Ovary (tissue), 9 donors: ENCODE results near the gene IMMP2L. TPM values are rescaled to one million over a fixed set of nuclear protein-coding genes. Genes with fewer than 3 reads are reported as not detected.

ENCODE experiments used
- DNase-seq, 5 donors: peaks; one replicate each; pipeline ENCODE4 v3.0.0-alpha.2; 2019 to 2020
- H3K27ac ChIP-seq, 2 donors: fragments of 200-600 bp; one replicate each; pipeline versions ENCODE4 v1.5.1 to v1.8.0; 2019 to 2022
- H3K27me3 ChIP-seq: fragments of 200-600 bp; one replicate; pipeline ENCODE4 v1.8.0; 2022
- H3K36me3 ChIP-seq: fragments of 200-600 bp; sonication (generic); one replicate; pipeline ENCODE4 v1.5.1; 2019
- H3K4me1 ChIP-seq: one replicate; pipeline ENCODE4 v1.8.1; 2013; ENCODE audit warnings: mild to moderate bottlenecking, moderate library complexity; ENCODE audit not compliant: insufficient read depth
- H3K4me3 ChIP-seq: fragments of 200-600 bp; sonication (generic); one replicate; pipeline ENCODE4 v1.5.1; 2017
- H3K9me3 ChIP-seq, 2 donors: fragments of 200-600 bp in 1 of 2; sonication (generic) in 1 of 2; one replicate each; pipeline versions ENCODE4 v1.5.1 to v1.8.1; 2013 to 2019; ENCODE audit warnings: mild to moderate bottlenecking in 1 of 2, moderate library complexity in 1 of 2
- CTCF ChIP-seq, 3 donors: fragments of 450-650 bp in 2 of 3; fragments of 200-600 bp in 1 of 3; IDR thresholded peaks; one replicate each; pipeline versions ENCODE4 v1.5.1 to v1.8.0; 2016 to 2022; ENCODE audit warnings: antibody characterized with exemption in 3 of 3, mild to moderate bottlenecking in 1 of 3
- EP300 ChIP-seq: sonication (generic); formaldehyde crosslinking; IDR thresholded peaks from one replicate; pipeline ENCODE4 v1.6.1; 2017; ENCODE audit warnings: antibody characterized with exemption
- POLR2A ChIP-seq: fragments of 450-650 bp; IDR thresholded peaks from one replicate; pipeline ENCODE4 v1.6.1; 2017; ENCODE audit warnings: antibody characterized with exemption, mild to moderate bottlenecking, moderate library complexity
- WGBS, 3 donors: extraction: QIAGEN DNeasy Blood & Tissue Kit in 1 of 3; methylation state at CpG; one replicate each; pipeline versions ENCODE4 v1.1.5 to v1.1.7; 2013 to 2017; 5-methylcytosine and 5-hydroxymethylcytosine counted together
- intact Hi-C, 4 donors: fragments of 100-400 bp; cut with DNase I; formaldehyde crosslinking; loops; one replicate each; pipeline versions ENCODE4 v1.11.0 to v1.15.1; 2022 to 2023
- polyA plus RNA-seq, 2 donors: library from polyadenylated mRNA; stranded (reverse); fragments of 200-250 nt in 1 of 2; fragments of 350-450 nt in 1 of 2; fragmentation: Illumina TruSeq in 1 of 2; extraction: RNeasy Lipid Tissue Mini Kit (QIAGEN cat#74804) in 1 of 2; gene quantifications; one replicate each; pipeline ENCODE4 v1.2.3, GENCODE V29; 2013 to 2014
- total RNA-seq, 7 donors: library from RNA; depleted of rRNA in 2 of 7; stranded (reverse); fragments of >200 nt in 2 of 7; fragmentation: NEBNext Ultra II Directional in 3 of 7; extraction: Animal tissue kit (Norgen Biotek cat#: 25700) in 3 of 7; gene quantifications; one replicate each; pipeline versions ENCODE4 v1.1.0 to v1.2.4, GENCODE V29; 2016 to 2023
- donor health status: DM: no; HTN: no; CAD: no; lungs with moderate emphysema.
- donor health status: DM: no; HTN: no; CAD: no.
- donor health status: Bipolar disorder and iron deficiency.
- donor health status: DM: yes; HTN: yes; CAD: no.
- donor health status: DM: no; HTN: no; CAD: no.
- donor health status: DM: yes; HTN: yes; CAD: no.

The IMMP2L gene
- total and polyA plus RNA-seq, 9 donors = 19.5 to 36.9 (median 29.9) TPM

GRCh38 chr7:111101856-111102646, 460.2 kb downstream of the IMMP2L start:
- intact Hi-C loops = no loop called here
- Histone ChIP-seq H3K9me3 (no peaks in the 10 kb centered on the region), H3K4me1 (peaks cover under 1% of the 10 kb centered on the region), H3K36me3 (no peaks in the 10 kb centered on the region), H3K27ac (no peak overlapping the region), H3K4me3 (no peak overlapping the region), H3K27me3 (no peaks in the 10 kb centered on the region)
- DNase-seq = no peak
- TF ChIP-seq EP300 (no peak), CTCF (IDR thresholded peaks at IDR 0.05) (no peak), POLR2A (no peak)
- WGBS, 3 donors = 97 to 100% (median 97%) methylated on average over 1 of the region's 1 CpG

- Histone ChIP-seq H3K36me3 (no peaks in the 10 kb centered on the region), H3K4me3 (no peak overlapping the region), H3K4me1 (peaks cover 1% of the 10 kb centered on the region), H3K27ac (no peak overlapping the region), H3K27me3 (no peaks in the 10 kb centered on the region), H3K9me3 (no peaks in the 10 kb centered on the region)
- no peak for TF ChIP-seq CTCF (IDR thresholded peaks at IDR 0.05)
- no peak for TF ChIP-seq POLR2A
- TF ChIP-seq EP300 = no peak
- intact Hi-C loops = no loop called here
- WGBS, 3 donors = 21 to 32% (median 32%) methylated on average over 1 of the region's 1 CpG
- no peak for DNase-seq
These were observed 463.4 kb downstream of the IMMP2L start for GRCh38 chr7:111098926-111099250.

GRCh38 chr7:111098011-111098925, 464.0 kb downstream of the IMMP2L start:
- no peaks in the 10 kb centered on the region for H3K36me3 ChIP-seq
- H3K27me3 ChIP-seq = no peaks in the 10 kb centered on the region
- peak in 2 of 5 donors; percentile 19 to 23 for DNase-seq
- H3K27ac ChIP-seq = no peak overlapping the region
- no peak for TF ChIP-seq POLR2A
- TF ChIP-seq EP300 = no peak
- TF ChIP-seq CTCF (IDR thresholded peaks at IDR 0.05) = peak in 1 of 3 donors; percentile 25
- intact Hi-C loops = no loop called here
- H3K9me3 ChIP-seq = no peaks in the 10 kb centered on the region
- peaks cover 1% of the 10 kb centered on the region for H3K4me1 ChIP-seq
- H3K4me3 ChIP-seq = no peak overlapping the region
- 62 to 64% (median 63%) methylated on average over 10 of the region's 10 CpGs for WGBS, 3 donors

- no peak overlapping the region for H3K27ac ChIP-seq
- no peaks in the 10 kb centered on the region for H3K27me3 ChIP-seq
- no peaks in the 10 kb centered on the region for H3K36me3 ChIP-seq
- intact Hi-C loops = no loop called here
- H3K9me3 ChIP-seq = no peaks in the 10 kb centered on the region
- no peak overlapping the region for H3K4me3 ChIP-seq
- no peak for DNase-seq
- peaks cover 1% of the 10 kb centered on the region for H3K4me1 ChIP-seq
- no peak for TF ChIP-seq EP300
- no peak for TF ChIP-seq CTCF (IDR thresholded peaks at IDR 0.05)
- TF ChIP-seq POLR2A = no peak
- 88 to 90% (median 89%) methylated on average over 3 of the region's 3 CpGs for WGBS, 3 donors
These were observed 465.3 kb downstream of the IMMP2L start for GRCh38 chr7:111096997-111097396.
